ENCODE measurements around the gene SPATA18.

SPATA18 gene

GRCh38 chr4:52051213-52051614 is at the start of gene SPATA18:
SPATA18 (plus strand) TSS chr4:52051304; CDS start chr4:52051705, 401 bp downstream.
- Histone ChIP-seq H3K4me1 (ENCODE audit: insufficient read depth, poor library complexity, severe bottlenecking) (no peaks in the 10 kb centered on the region), H3K27me3 (ENCODE audit: insufficient read depth, poor library complexity, severe bottlenecking) (no peaks in the 10 kb centered on the region), H3K9me3 (ENCODE audit: severe bottlenecking) (no peaks in the 10 kb centered on the region), H3K27ac (ENCODE audit: poor library complexity, severe bottlenecking) (peak within 1 kb of the TSS; percentile 21), H3K36me3 (ENCODE audit: low read depth) (no peaks in the 10 kb centered on the region), H3K4me3 (ENCODE audit: severe bottlenecking) (peak within 1 kb of the TSS; percentile 61)
- DNase-seq (ENCODE audit: low spot score) (no peak), ATAC-seq (ENCODE audit: low read depth) (peak; percentile 49)
- TF ChIP-seq CTCF (IDR thresholded peaks at IDR 0.05; ENCODE audit: poor library complexity, severe bottlenecking), result no peak

- H3K9me3 ChIP-seq (ENCODE audit: severe bottlenecking), result no peaks in the 10 kb centered on the region
- ATAC-seq (ENCODE audit: low read depth), result peak; percentile 96
- no peaks in the 10 kb centered on the region for H3K27me3 ChIP-seq (ENCODE audit: insufficient read depth, poor library complexity, severe bottlenecking)
Measured at GRCh38 chr4:52001616-52002015, 49.5 kb upstream of the SPATA18 start.

GRCh38 chr4:52004414-52004813 is 46.7 kb upstream of the SPATA18 start:
- no peaks in the 10 kb centered on the region for H3K36me3 ChIP-seq (ENCODE audit: low read depth)
- no peaks in the 10 kb centered on the region for H3K27me3 ChIP-seq (ENCODE audit: insufficient read depth, poor library complexity, severe bottlenecking)
- peaks cover 7% of the 10 kb centered on the region for H3K4me1 ChIP-seq (ENCODE audit: insufficient read depth, poor library complexity, severe bottlenecking)
- TF ChIP-seq CTCF (IDR thresholded peaks at IDR 0.05; ENCODE audit: poor library complexity, severe bottlenecking), result no peak
- H3K9me3 ChIP-seq (ENCODE audit: severe bottlenecking), result no peaks in the 10 kb centered on the region
- DNase-seq (ENCODE audit: low spot score) (no peak), ATAC-seq (ENCODE audit: low read depth) (no peak)
- no peak overlapping the region for H3K27ac ChIP-seq (ENCODE audit: poor library complexity, severe bottlenecking)
- no peak overlapping the region for H3K4me3 ChIP-seq (ENCODE audit: severe bottlenecking)

More at GRCh38 chr4:52001616-52002015, 49.5 kb upstream of the SPATA18 start:
- no peaks in the 10 kb centered on the region for H3K36me3 ChIP-seq (ENCODE audit: low read depth)
- peaks cover 7% of the 10 kb centered on the region for H3K4me1 ChIP-seq (ENCODE audit: insufficient read depth, poor library complexity, severe bottlenecking)
- no peak for TF ChIP-seq CTCF (IDR thresholded peaks at IDR 0.05; ENCODE audit: poor library complexity, severe bottlenecking)
- no peak for DNase-seq (ENCODE audit: low spot score)
- no peak overlapping the region for H3K27ac ChIP-seq (ENCODE audit: poor library complexity, severe bottlenecking)
- no peak overlapping the region for H3K4me3 ChIP-seq (ENCODE audit: severe bottlenecking)

GRCh38 chr4:52005604-52006273 is 45.4 kb upstream of the SPATA18 start:
- ATAC-seq (ENCODE audit: low read depth) (no peak), DNase-seq (ENCODE audit: low spot score) (no peak)
- peaks cover 7% of the 10 kb centered on the region for H3K4me1 ChIP-seq (ENCODE audit: insufficient read depth, poor library complexity, severe bottlenecking)
- no peaks in the 10 kb centered on the region for H3K27me3 ChIP-seq (ENCODE audit: insufficient read depth, poor library complexity, severe bottlenecking)
- H3K4me3 ChIP-seq (ENCODE audit: severe bottlenecking), result no peak overlapping the region
- no peaks in the 10 kb centered on the region for H3K9me3 ChIP-seq (ENCODE audit: severe bottlenecking)
- no peaks in the 10 kb centered on the region for H3K36me3 ChIP-seq (ENCODE audit: low read depth)
- H3K27ac ChIP-seq (ENCODE audit: poor library complexity, severe bottlenecking), result no peak overlapping the region
- TF ChIP-seq CTCF (IDR thresholded peaks at IDR 0.05; ENCODE audit: poor library complexity, severe bottlenecking), result no peak

GRCh38 chr4:52006887-52007286 is 44.2 kb upstream of the SPATA18 start:
- no peak for TF ChIP-seq CTCF (IDR thresholded peaks at IDR 0.05; ENCODE audit: poor library complexity, severe bottlenecking)
- H3K27me3 ChIP-seq (ENCODE audit: insufficient read depth, poor library complexity, severe bottlenecking), result no peaks in the 10 kb centered on the region
- H3K9me3 ChIP-seq (ENCODE audit: severe bottlenecking), result no peaks in the 10 kb centered on the region
- H3K4me1 ChIP-seq (ENCODE audit: insufficient read depth, poor library complexity, severe bottlenecking), result peaks cover 2% of the 10 kb centered on the region
- no peak overlapping the region for H3K4me3 ChIP-seq (ENCODE audit: severe bottlenecking)
- H3K36me3 ChIP-seq (ENCODE audit: low read depth), result no peaks in the 10 kb centered on the region
- ATAC-seq (ENCODE audit: low read depth) (no peak), DNase-seq (ENCODE audit: low spot score) (no peak)
- no peak overlapping the region for H3K27ac ChIP-seq (ENCODE audit: poor library complexity, severe bottlenecking)

Data from RWPE2 (cell line).